ENCODE data around the gene COL1A2.

Gene COL1A2

DNA sequence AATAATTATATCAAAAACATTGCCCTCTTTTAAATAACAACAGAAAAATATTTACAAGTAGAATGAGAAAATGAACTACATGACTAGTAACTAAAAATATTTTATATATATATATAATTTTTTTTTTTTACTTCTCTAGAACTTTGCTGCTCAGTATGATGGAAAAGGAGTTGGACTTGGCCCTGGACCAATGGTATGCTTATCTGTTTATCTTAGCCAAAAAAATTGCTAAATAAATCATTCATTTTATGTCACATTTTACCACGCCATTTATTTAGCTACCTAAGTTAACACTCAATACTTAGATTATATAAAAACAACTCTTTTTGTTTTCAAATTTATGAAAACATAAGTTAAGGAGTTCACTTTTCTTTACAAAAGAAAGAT is 6.7 kb downstream of the COL1A2 start:
- H3K27me3 ChIP-seq (ENCODE audit: control insufficient read depth in 2 of 2, insufficient read depth in 2 of 2, low read length in 2 of 2): no peaks in the 10 kb centered on the region
- no peaks in the 10 kb centered on the region for H3K9me3 ChIP-seq (ENCODE audit: control insufficient read depth in 2 of 2, low read length in 2 of 2)
- H3K27ac ChIP-seq (ENCODE audit: low read depth in 2 of 2, low read length in 2 of 2): no peak overlapping the region
- no peak overlapping the region for H3K4me3 ChIP-seq (ENCODE audit: low read length in 2 of 2)
- peaks cover 0 to 5% of the 10 kb centered on the region in 2 donors for H3K36me3 ChIP-seq (ENCODE audit: control insufficient read depth in 2 of 2, insufficient read depth in 2 of 2, low read length in 2 of 2)
- no peak overlapping the region for H3K9ac ChIP-seq (ENCODE audit: low read depth in 1 of 2, low read length in 2 of 2)
- H3K4me1 ChIP-seq (ENCODE audit: control insufficient read depth in 2 of 2, insufficient read depth in 2 of 2, low read length in 2 of 2): no peaks in the 10 kb centered on the region

DNA sequence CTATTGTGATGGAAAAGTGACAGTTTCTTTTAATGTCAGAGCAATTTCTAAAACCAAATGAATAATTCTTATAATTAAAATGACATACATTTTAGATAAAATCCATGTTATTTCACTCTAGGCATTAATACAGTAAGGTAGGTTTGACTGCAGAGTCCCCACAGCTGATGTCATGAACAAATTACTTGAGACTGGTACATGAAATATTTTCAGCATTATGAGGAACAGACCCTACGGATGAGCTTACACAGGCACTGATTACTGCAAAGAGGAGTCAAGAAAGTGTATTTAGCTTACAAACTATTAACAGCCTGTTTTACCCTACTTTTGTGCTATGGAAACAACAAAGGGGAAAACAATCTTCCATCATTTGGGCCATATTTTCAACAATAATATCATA is 8.9 kb downstream of the COL1A2 start:
- H3K9me3 ChIP-seq (ENCODE audit: control insufficient read depth in 2 of 2, low read length in 2 of 2): no peaks in the 10 kb centered on the region
- H3K27ac ChIP-seq (ENCODE audit: low read depth in 2 of 2, low read length in 2 of 2): no peak overlapping the region
- H3K9ac ChIP-seq (ENCODE audit: low read depth in 1 of 2, low read length in 2 of 2): no peak overlapping the region
- H3K4me1 ChIP-seq (ENCODE audit: control insufficient read depth in 2 of 2, insufficient read depth in 2 of 2, low read length in 2 of 2): no peaks in the 10 kb centered on the region
- no peaks in the 10 kb centered on the region for H3K27me3 ChIP-seq (ENCODE audit: control insufficient read depth in 2 of 2, insufficient read depth in 2 of 2, low read length in 2 of 2)
- H3K4me3 ChIP-seq (ENCODE audit: low read length in 2 of 2): no peak overlapping the region
- H3K36me3 ChIP-seq (ENCODE audit: control insufficient read depth in 2 of 2, insufficient read depth in 2 of 2, low read length in 2 of 2): peaks cover 0 to 5% of the 10 kb centered on the region in 2 donors

DNA sequence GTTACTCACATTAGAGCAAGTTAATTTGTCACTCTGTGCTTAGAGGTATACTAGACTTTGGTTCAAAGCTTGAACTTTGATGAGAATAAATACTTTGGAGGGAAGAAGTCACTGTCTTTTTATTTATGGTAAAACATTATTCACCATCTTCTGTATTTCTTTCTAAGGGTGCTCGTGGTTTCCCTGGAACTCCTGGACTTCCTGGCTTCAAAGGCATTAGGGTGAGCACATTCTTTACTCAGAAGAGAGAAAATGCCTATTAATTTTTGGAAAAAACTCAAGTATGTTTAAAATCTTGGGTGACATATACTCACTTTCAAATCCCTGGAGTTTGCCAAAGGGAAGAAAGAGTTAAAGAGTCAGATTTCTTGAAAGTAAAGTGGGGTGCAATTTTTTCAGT is 10.8 kb downstream of the COL1A2 start:
- H3K27ac ChIP-seq (ENCODE audit: low read depth in 2 of 2, low read length in 2 of 2): no peak overlapping the region
- H3K9me3 ChIP-seq (ENCODE audit: control insufficient read depth in 2 of 2, low read length in 2 of 2): no peaks in the 10 kb centered on the region
- no peak overlapping the region for H3K9ac ChIP-seq (ENCODE audit: low read depth in 1 of 2, low read length in 2 of 2)
- H3K36me3 ChIP-seq (ENCODE audit: control insufficient read depth in 2 of 2, insufficient read depth in 2 of 2, low read length in 2 of 2): peaks cover 0 to 10% of the 10 kb centered on the region in 2 donors
- H3K4me1 ChIP-seq (ENCODE audit: control insufficient read depth in 2 of 2, insufficient read depth in 2 of 2, low read length in 2 of 2): no peaks in the 10 kb centered on the region
- no peaks in the 10 kb centered on the region for H3K27me3 ChIP-seq (ENCODE audit: control insufficient read depth in 2 of 2, insufficient read depth in 2 of 2, low read length in 2 of 2)
- H3K4me3 ChIP-seq (ENCODE audit: low read length in 2 of 2): no peak overlapping the region

DNA sequence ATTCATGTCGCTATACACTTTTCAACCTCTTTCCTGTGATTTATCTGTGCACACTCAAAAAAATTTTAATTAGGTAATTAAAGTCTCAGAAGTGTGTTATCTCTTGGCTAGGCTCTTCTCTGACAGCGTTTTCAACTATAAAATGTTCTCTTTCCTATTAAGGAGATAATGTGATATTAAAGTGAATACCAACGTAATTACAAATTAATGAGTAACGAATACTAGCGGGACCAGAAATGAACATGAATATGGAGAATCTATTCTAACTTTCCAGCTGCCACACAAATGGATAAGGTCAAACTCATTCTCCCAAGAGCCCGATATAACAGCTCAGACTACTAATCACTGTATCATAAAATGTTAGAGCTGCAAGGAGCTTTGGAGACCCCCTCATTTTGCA is 12.0 kb downstream of the COL1A2 start:
- no peaks in the 10 kb centered on the region for H3K4me1 ChIP-seq (ENCODE audit: control insufficient read depth in 2 of 2, insufficient read depth in 2 of 2, low read length in 2 of 2)
- no peaks in the 10 kb centered on the region for H3K9me3 ChIP-seq (ENCODE audit: control insufficient read depth in 2 of 2, low read length in 2 of 2)
- no peaks in the 10 kb centered on the region for H3K27me3 ChIP-seq (ENCODE audit: control insufficient read depth in 2 of 2, insufficient read depth in 2 of 2, low read length in 2 of 2)
- H3K27ac ChIP-seq (ENCODE audit: low read depth in 2 of 2, low read length in 2 of 2): no peak overlapping the region
- H3K36me3 ChIP-seq (ENCODE audit: control insufficient read depth in 2 of 2, insufficient read depth in 2 of 2, low read length in 2 of 2): peaks cover 0 to 10% of the 10 kb centered on the region in 2 donors
- no peak overlapping the region for H3K4me3 ChIP-seq (ENCODE audit: low read length in 2 of 2)
- H3K9ac ChIP-seq (ENCODE audit: low read depth in 1 of 2, low read length in 2 of 2): no peak overlapping the region

DNA sequence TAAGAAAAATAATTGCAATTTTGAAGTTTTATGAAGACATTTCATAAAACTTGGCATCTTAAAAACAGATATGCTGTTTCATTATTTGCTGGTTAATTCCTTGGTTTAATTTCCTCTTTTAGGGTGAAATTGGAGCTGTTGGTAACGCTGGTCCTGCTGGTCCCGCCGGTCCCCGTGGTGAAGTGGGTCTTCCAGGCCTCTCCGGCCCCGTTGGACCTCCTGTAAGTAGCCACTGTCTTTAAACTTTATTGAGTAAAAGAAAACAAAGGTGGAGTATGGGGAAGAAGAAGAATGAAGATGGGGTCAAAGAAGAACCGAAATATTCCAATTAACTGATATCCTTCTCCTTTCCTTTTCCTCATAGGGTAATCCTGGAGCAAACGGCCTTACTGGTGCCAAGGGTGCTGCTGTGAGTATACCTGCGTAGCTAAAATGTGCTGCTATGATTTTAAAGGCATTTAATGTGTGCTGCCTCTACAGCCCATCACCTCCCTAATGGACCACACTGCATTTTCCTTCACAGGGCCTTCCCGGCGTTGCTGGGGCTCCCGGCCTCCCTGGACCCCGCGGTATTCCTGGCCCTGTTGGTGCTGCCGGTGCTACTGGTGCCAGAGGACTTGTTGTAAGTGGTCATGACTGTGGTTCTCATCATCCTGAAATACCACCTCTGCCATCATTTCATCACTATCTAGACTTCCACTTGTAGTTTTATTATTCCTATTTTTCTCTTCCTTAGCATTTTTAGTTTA is 14.7 kb downstream of the COL1A2 start:
- Histone ChIP-seq H3K36me3 (ENCODE audit: control insufficient read depth in 2 of 2, insufficient read depth in 2 of 2, low read length in 2 of 2) (peaks cover 0 to 7% of the 10 kb centered on the region in 2 donors), H3K4me3 (ENCODE audit: low read length in 2 of 2) (no peak overlapping the region), H3K4me1 (ENCODE audit: control insufficient read depth in 2 of 2, insufficient read depth in 2 of 2, low read length in 2 of 2) (no peaks in the 10 kb centered on the region), H3K27me3 (ENCODE audit: control insufficient read depth in 2 of 2, insufficient read depth in 2 of 2, low read length in 2 of 2) (no peaks in the 10 kb centered on the region), H3K9ac (ENCODE audit: low read depth in 1 of 2, low read length in 2 of 2) (no peak overlapping the region), H3K9me3 (ENCODE audit: control insufficient read depth in 2 of 2, low read length in 2 of 2) (no peaks in the 10 kb centered on the region), H3K27ac (ENCODE audit: low read depth in 2 of 2, low read length in 2 of 2) (no peak overlapping the region)

DNA sequence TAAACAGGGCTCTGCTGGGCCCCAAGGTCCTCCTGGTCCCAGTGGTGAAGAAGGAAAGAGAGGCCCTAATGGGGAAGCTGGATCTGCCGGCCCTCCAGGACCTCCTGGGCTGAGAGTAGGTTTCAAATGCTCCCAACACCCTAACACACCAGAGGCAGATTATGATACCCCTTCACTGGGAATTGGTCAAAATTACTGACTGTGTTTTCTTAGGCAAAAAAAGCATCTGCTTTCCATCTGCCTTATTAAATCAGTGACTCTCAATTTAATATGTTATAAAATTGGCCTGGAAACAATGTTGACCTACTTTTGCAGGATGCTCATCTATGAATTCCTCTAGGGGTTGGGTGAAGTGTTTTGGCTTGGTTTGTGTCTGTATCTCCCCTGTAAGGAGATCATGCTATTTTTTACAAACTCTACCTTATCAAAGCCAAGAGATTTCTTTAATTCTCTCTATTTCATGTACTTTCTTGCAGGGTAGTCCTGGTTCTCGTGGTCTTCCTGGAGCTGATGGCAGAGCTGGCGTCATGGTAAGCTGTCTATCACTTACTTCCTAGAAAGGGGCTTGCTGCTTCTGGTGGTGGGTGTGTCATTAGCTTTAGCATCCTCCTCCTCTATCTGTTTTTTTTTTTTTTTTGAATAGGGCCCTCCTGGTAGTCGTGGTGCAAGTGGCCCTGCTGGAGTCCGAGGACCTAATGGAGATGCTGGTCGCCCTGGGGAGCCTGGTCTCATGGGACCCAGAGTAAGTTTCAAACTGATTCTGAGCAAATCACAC is 15.9 kb downstream of the COL1A2 start:
- peaks cover 0 to 7% of the 10 kb centered on the region in 2 donors for H3K36me3 ChIP-seq (ENCODE audit: control insufficient read depth in 2 of 2, insufficient read depth in 2 of 2, low read length in 2 of 2)
- no peak overlapping the region for H3K4me3 ChIP-seq (ENCODE audit: low read length in 2 of 2)
- H3K9me3 ChIP-seq (ENCODE audit: control insufficient read depth in 2 of 2, low read length in 2 of 2): no peaks in the 10 kb centered on the region
- no peak overlapping the region for H3K27ac ChIP-seq (ENCODE audit: low read depth in 2 of 2, low read length in 2 of 2)
- H3K9ac ChIP-seq (ENCODE audit: low read depth in 1 of 2, low read length in 2 of 2): no peak overlapping the region
- no peaks in the 10 kb centered on the region for H3K4me1 ChIP-seq (ENCODE audit: control insufficient read depth in 2 of 2, insufficient read depth in 2 of 2, low read length in 2 of 2)
- H3K27me3 ChIP-seq (ENCODE audit: control insufficient read depth in 2 of 2, insufficient read depth in 2 of 2, low read length in 2 of 2): no peaks in the 10 kb centered on the region

DNA sequence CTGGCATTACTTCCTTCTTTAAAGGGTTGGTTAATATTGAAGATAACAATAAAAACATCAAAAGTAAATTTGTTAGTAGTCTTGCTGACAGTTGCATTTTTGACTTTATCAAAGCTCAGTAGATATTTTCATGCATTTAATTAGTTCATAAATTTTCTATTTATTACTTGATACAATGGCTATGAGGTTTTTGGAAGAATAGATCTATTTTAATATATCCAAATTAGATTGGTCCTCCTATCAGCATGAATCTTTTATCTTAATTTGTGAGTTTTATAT is 16.4 kb downstream of the COL1A2 start:
- H3K27ac ChIP-seq (ENCODE audit: low read depth in 2 of 2, low read length in 2 of 2): no peak overlapping the region
- H3K9ac ChIP-seq (ENCODE audit: low read depth in 1 of 2, low read length in 2 of 2): no peak overlapping the region
- H3K4me3 ChIP-seq (ENCODE audit: low read length in 2 of 2): no peak overlapping the region
- H3K9me3 ChIP-seq (ENCODE audit: control insufficient read depth in 2 of 2, low read length in 2 of 2): no peaks in the 10 kb centered on the region
- H3K36me3 ChIP-seq (ENCODE audit: control insufficient read depth in 2 of 2, insufficient read depth in 2 of 2, low read length in 2 of 2): peaks cover 0 to 9% of the 10 kb centered on the region in 2 donors
- no peaks in the 10 kb centered on the region for H3K4me1 ChIP-seq (ENCODE audit: control insufficient read depth in 2 of 2, insufficient read depth in 2 of 2, low read length in 2 of 2)
- H3K27me3 ChIP-seq (ENCODE audit: control insufficient read depth in 2 of 2, insufficient read depth in 2 of 2, low read length in 2 of 2): no peaks in the 10 kb centered on the region

DNA sequence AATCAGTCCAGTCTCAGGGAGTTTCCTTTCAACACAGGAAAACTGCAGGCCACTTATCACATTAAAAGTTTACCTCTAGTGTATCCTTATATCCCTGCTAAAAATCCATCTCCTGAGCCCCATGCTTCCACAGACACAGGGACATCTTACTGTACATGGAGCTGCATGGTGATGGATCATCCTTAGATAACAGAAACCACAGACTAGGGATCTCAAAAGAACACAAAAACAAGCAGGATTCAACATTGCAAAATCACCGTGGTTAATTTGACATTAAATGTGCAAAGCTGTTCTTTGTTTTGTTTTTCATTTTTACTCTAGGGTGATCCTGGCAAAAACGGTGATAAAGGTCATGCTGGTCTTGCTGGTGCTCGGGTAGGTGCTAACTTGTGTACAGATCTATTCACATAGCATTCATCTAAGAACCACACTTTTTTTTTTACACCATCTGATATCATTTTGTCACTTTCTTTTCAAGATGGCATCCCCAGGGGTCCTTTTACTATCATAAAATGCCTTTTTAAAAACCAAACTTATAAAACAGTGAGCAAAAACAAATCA is 18.1 kb downstream of the COL1A2 start:
- Histone ChIP-seq H3K27ac (ENCODE audit: low read depth in 2 of 2, low read length in 2 of 2) (no peak overlapping the region), H3K4me1 (ENCODE audit: control insufficient read depth in 2 of 2, insufficient read depth in 2 of 2, low read length in 2 of 2) (no peaks in the 10 kb centered on the region), H3K27me3 (ENCODE audit: control insufficient read depth in 2 of 2, insufficient read depth in 2 of 2, low read length in 2 of 2) (no peaks in the 10 kb centered on the region), H3K4me3 (ENCODE audit: low read length in 2 of 2) (no peak overlapping the region), H3K9ac (ENCODE audit: low read depth in 1 of 2, low read length in 2 of 2) (no peak overlapping the region), H3K36me3 (ENCODE audit: control insufficient read depth in 2 of 2, insufficient read depth in 2 of 2, low read length in 2 of 2) (peaks cover 0 to 10% of the 10 kb centered on the region in 2 donors), H3K9me3 (ENCODE audit: control insufficient read depth in 2 of 2, low read length in 2 of 2) (no peaks in the 10 kb centered on the region)

DNA sequence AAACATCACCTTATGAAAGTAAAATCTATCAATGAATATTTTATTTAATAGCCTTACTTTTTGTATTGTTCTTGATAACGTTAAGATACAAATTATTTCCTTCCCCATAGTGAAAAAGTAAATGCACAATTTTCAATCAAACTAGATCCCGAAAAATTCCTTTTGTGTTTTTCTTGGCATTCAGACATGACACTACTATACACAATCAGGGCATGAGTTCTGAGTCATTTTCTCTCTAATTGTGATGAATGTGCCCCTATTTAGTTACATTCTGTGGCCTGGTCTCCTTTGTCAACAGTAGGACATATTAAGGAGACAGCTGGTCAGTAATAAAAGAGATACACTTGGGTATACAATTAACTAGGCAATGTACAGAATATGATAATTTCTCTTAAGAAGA is 19.8 kb downstream of the COL1A2 start:
- Histone ChIP-seq H3K27ac (ENCODE audit: low read depth in 2 of 2, low read length in 2 of 2) (no peak overlapping the region), H3K9ac (ENCODE audit: low read depth in 1 of 2, low read length in 2 of 2) (no peak overlapping the region), H3K4me1 (ENCODE audit: control insufficient read depth in 2 of 2, insufficient read depth in 2 of 2, low read length in 2 of 2) (no peaks in the 10 kb centered on the region), H3K27me3 (ENCODE audit: control insufficient read depth in 2 of 2, insufficient read depth in 2 of 2, low read length in 2 of 2) (no peaks in the 10 kb centered on the region), H3K36me3 (ENCODE audit: control insufficient read depth in 2 of 2, insufficient read depth in 2 of 2, low read length in 2 of 2) (peaks cover 0 to 8% of the 10 kb centered on the region in 2 donors), H3K9me3 (ENCODE audit: control insufficient read depth in 2 of 2, low read length in 2 of 2) (no peaks in the 10 kb centered on the region), H3K4me3 (ENCODE audit: low read length in 2 of 2) (no peak overlapping the region)

DNA sequence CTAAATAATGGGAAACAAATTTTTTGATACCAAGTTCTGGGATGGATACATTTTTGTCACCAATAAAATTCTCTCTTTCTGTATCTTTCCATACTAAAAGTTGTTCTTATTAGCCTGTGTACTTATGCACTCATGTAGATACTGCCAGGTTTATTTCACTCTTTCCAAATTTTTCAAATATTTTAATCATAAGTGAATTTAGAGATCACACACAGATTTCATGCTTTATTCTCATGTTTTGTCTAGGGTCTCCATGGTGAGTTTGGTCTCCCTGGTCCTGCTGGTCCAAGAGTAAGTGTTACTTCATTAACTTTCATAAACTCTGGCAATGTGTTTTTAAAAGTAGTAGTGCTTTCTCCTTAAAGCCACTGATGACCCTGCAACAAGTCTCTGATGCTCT is 20.3 kb downstream of the COL1A2 start:
- H3K27me3 ChIP-seq (ENCODE audit: control insufficient read depth in 2 of 2, insufficient read depth in 2 of 2, low read length in 2 of 2): no peaks in the 10 kb centered on the region
- no peak overlapping the region for H3K4me3 ChIP-seq (ENCODE audit: low read length in 2 of 2)
- peaks cover 0 to 6% of the 10 kb centered on the region in 2 donors for H3K36me3 ChIP-seq (ENCODE audit: control insufficient read depth in 2 of 2, insufficient read depth in 2 of 2, low read length in 2 of 2)
- no peaks in the 10 kb centered on the region for H3K4me1 ChIP-seq (ENCODE audit: control insufficient read depth in 2 of 2, insufficient read depth in 2 of 2, low read length in 2 of 2)
- no peak overlapping the region for H3K27ac ChIP-seq (ENCODE audit: low read depth in 2 of 2, low read length in 2 of 2)
- no peaks in the 10 kb centered on the region for H3K9me3 ChIP-seq (ENCODE audit: control insufficient read depth in 2 of 2, low read length in 2 of 2)
- H3K9ac ChIP-seq (ENCODE audit: low read depth in 1 of 2, low read length in 2 of 2): no peak overlapping the region
